ENCODE measurements around the gene SCEL.
A peak's percentile ranks its signal among the peaks of the same experiment; 100 is the strongest.
"Not testable (repeated sequence)": the region's sequence is repeated elsewhere in the genome, so short reads cannot be mapped to it uniquely, and the experiment has no call there.

Gene SCEL

DNA sequence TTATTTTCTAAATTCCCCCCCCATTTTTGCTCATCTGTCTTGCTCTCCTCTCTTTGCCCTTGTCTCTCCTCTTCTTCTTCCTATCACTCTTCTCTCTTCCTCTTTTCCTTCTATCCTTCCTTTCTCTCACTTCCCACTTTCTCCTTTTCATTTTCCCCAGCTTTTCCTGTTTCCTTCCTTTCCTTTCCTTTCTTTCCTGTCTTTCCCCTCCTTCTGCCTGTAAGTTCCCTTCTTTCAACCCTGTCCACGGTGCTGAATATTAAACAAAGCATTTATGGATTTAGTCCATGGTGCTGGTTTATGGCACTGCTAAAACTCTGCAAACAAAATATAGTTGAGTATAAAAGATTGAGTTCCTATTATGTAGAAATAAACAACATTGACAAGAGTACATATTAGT lies 27.6 kb downstream of the SCEL start:
- no peak for DNase-seq

DNA sequence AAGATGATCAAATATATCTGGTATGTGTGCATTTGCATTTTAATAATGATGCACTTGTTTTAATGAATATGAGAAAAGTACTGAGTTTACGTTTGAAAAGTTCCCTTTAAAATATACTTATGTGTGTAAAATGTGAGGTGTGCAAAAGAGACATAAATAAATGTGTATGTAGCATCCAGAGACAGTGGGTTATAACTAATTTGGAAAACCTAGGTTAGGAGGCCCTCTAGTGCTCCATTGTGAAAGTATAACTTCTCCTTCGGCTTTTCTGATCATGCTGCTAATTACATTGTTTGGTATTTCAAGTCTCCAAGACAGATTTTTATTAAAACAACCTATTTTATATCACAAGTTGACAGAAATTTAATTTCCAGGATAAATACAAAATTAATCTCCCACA lies 30.1 kb downstream of the SCEL start:
- peak; percentile 29 for DNase-seq

DNA sequence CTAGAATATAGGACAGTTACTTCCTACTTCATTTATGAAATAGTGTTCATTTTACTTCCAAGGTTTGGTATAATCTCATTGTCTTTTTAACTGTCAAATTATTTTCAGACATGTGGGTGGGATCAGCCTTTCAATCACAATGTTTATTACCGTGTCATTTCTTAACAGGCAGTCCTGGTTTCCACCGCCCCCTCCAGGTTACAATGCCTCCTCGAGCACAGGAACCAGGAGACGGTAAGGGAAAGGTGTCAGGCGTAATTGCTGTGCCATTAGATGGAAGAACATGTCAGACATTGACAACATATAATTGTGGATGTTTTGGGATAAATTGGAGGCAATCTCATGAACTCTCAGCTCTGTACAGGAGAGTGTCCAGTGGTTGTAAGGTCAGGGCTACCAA lies 36.5 kb downstream of the SCEL start:
- no peak for DNase-seq

DNA sequence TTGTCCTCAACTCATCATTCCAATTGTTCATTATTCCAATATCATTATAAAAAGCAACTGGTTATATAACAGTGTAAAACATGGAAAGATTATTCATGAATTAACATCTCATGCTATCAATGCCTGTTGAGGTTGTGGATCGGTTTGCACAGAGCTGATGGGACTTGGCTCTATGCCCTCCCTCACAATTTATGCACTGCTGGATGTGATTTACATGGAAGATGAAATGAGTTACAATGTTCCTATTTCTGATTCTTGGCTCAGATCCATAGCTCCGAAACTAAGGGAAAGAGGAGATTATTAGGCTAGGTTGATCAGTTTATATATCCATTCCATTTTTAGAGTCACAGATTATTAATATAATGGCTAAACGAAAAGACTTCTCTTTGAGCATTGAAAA lies 38.6 kb downstream of the SCEL start:
- no peak for DNase-seq

DNA sequence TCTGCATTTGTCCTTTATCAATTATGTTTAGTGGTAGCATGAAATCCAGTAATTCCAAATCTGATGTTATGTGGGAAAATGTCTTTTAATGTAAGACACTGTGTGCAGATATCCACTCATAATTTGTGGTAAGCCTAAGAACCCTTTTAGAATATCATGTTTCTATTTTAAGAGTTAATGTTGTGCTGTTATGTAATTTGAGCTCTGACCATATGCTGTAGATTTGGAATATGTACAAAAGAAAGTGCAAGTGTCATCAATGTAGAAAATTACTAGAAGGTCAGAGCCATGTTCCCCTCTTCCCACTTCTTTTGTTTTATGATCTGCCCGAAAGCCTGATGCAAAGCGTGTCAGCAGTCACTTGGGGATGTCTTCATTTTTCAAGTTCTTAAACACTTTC lies 44.5 kb downstream of the SCEL start:
- DNase-seq: no peak

DNA sequence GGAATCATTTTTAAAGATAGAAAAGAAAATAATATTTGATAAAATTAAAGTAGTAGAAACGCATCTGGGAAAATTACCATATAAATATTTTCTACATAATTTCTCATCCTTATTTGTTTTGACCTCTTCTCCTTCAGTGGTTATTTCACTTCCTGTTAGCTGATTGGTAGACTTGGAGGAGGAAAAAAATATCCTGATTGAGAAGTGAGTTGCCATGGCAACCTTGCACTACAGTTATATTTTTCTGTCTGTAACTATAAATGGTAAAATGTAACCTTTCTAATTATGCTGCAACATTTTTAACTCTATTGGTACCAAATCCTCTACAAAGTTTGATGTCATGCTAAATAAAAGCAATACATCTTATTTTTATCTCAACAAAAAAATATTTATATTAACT lies 45.2 kb downstream of the SCEL start:
- no peak for DNase-seq

DNA sequence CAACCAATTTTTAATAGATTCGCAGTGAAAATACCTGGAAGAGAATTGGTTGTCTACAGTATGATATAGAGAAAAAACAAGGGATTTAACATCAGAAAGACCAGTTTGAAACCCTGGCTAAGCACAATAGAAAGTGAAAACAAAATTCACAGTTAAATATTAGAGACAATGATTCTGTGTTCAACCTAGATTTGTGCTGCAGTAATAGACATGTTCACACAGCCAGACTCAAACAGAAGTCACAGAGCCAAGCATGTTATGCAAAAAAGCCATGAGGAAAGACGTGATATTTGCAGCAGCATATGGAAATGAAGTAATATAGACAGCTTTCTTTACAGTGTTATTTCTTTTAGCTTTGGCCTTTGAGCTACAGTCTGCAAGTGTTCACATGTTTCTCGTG lies 48.1 kb downstream of the SCEL start:
- no peak for DNase-seq

DNA sequence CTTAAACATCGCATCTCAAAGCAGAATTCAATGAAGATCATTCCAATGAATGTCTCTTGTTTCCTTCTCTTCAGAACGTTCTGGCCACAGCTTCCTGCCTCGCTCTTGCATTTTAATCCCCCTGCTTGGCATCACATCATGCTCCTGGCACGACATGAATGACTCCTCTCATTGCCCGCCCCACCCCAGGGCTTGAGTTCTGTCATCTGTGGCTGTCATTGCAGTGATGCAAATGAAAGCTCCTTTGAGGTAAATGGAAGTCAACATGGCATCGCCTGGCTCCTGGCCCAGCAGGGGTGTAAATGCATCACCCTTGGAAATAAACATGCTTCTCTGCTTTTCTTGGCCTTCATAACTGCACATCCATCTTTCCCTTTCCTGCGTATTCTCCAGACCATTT lies 48.6 kb downstream of the SCEL start:
- DNase-seq: no peak

DNA sequence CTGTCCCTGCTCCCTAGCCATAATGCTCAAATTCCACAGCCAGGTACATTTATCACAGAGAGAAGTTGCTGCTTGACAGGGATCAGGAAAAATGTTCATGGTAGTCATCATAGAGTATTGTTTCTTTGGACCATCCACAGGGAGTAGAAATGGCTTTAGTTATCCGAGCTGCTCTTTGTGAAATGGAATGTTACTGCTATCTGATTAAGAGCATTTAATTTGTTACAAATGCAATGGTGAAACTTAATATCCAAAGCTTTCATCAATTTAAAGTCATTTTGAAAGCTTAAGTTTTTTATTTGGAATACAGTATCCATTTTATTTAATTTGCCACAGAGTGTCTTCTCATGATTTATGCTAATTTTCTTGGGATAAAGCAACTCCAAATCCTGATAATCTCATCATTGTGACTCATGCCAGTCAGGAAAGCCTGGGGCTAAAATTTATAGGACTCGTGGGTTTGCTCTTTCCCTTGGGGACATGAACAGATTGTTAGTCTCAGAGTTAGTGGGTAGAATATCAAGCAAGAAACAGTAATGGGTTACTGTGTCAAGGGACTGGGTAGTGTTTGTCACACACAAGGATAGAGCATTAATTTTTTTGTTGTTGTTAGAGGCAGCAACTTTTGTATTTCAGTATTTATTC lies 59.8 kb downstream of the SCEL start:
- DNase-seq: no peak

DNA sequence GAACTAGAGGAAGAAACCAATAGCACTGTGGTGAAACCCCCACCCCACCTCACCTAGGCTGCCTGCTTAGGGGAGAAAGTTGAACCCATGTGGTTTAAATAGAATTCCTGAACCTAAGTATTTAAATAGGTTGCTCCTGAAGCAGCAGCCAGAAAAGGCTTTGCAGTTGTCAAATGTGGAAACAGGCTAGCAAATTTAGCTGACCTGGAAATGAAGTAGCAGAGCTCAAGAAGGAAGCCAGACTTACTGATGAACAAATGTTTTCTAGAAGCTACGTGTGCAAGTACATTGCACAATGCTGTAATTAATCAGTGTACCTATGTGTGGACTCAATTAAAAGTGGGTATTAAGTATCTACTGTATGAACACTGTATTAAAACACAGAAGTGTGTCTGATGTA lies 61.3 kb downstream of the SCEL start:
- DNase-seq: no peak

DNA sequence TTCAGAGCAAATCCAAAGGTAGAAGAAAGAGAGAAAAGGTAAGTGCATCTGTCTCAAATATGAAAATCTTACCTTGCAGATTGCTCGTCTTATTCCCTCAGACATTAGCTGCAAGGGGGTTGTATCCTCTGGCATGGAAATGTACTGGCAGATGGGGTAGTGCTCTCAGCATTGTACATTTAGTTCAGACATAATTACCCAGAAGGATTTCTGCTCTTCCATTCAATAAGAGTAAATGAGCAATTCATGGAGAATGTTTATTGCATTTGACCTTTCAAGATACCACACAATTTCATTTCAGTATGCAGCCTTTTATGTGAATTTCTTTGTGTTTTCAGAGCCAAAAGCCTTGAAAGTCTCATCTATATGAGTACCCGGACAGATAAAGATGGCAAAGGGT lies 63.8 kb downstream of the SCEL start:
- DNase-seq: no peak

DNA sequence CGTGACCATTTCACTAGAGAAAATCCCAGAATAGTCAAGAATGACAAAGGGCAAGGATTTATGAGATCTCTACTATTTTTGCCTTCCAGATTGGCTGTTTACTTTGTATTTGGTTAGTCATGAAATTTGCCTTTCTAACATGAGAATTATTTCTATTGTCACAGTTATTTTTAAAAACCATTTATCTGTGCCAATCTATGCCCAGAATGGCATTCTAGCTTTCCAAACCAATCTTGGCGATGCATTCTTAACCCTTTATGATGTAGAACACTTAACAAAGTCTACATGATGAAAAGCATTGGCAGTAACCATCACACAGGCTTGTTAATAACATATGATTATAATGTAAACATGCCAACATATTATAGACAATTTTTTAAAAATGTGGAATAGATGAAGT lies 65.2 kb downstream of the SCEL start:
- DNase-seq: no peak

DNA sequence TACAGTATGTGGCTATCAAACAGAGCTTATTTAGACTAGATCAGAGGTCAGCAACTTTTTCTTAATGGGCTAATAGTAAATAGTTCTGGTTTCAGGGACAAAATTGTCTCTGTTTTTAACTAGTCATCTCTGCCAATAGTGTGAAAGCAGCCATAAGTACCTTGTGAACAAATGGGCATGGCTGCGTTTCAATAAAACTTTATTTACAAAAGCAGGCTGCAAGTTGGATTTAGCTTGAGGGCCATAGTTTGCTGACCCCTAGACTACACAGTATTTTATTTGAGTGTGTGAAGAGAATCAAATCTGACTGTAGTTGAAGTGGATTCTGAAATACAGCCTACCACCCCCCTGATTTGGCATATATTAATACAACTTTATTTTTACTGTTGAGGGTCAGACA lies 75.6 kb downstream of the SCEL start:
- no peak for DNase-seq

DNA sequence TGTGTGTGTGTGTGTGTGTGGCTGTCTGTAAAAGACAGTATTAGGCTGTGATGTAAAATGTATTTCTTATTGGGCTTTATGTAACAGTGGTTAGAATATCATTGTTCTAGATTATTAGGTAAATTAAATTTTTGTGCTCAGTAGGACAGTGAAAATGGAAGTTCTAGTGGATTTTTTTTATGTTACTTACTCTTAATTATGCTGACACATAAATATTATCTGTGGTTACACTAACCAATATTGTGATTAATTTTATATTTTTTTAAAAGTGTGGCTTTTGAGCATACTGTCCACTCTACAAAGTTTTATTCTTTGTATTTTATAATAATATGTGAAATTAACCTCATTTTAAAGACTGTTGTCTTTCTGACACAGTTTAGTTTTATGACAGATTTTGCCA lies 80.5 kb downstream of the SCEL start:
- DNase-seq: no peak

DNA sequence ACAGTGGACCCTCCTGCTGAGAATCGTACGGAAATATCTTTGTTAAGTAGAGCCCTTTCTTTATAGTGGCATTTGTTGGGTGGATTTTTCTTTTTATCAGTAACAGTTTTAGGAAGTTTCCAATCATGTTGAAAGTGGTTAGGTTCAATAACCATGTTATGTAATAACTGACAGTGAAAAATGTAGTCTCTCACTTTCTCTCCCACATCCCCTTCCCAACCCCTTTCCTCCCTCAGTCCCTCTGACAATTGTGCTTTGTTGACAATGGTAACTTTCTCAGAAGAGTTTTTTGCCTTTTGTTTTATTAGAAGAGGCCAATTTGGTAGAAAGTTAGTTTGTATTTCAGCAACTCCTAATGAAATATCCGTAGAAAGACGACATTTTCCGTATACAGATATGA lies 84.1 kb downstream of the SCEL start:
- DNase-seq: no peak

DNA sequence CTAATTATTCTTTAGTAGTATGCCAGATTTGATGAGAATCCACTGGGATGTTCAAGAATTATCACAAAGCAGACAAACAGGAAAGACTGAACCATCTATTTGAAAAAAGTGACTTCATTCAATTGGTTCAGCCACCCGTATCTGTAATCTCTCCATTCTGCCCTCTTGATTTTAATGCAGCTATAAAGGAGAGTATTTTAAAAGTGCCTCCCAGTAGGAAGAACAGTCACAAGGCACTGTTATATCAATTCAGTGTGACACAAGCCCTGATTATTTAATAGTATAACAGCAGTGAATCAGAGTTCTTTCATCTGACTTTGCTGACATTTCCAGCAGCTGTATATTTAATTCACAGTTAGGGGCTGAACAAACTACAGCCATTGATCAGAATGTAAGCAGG lies 84.6 kb downstream of the SCEL start:
- no peak for DNase-seq

DNA sequence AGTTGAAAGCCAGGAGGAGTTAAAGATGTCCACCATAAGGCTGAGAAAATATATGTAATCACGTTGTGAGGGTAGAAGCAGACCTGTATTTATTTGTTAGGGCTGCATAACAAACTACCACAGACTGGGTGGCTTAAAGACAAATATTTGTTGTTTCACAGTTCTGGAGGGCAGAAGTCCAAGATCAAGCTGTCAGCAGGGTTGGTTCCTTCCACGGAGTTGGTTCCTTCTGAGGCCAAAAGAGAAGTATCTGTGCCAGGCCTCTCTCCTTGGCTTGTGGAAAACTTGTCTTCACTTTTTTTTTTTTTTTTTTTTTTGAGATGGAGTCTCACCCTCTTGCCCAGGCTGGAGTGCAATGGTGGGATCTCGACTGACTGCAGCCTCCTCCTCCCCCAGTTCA lies 88.3 kb downstream of the SCEL start:
- no peak for DNase-seq

DNA sequence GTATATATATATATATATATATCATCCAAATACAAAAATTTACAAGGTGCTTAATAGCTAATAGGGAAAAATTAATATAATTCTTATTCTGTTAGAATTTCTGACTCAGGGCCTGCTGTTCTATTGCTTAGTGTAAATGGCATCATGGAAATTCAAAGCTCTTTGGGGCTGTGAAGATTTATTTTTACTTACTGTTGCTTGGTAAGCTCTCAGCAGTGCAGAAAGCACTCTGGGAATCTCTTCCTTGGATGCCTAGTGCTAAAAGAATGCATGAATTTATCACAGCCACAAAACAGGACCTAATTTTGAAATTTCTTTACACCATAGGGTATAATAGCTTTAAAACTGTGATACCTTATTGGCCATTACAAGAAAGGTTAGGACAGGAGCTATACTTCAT lies 92.7 kb downstream of the SCEL start:
- DNase-seq: no peak

DNA sequence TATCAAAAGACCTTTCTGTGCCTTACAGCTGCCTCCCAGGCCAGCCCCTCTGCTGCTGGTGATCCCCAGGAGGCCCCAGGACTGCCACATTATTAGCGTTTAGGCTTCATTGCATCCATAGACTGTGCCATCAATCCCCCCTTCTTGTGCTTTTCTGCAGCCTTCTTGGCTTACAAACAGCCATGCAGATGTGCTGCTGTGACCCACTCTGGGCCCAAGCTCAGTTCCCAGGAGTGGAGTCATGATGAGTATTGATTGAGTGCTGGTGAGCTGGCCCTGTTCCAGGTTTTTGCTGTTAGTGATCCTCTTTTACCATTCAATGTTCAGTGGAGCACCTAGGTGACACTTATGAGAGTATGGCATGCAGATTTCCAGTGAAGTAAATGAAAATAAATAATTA lies 102.1 kb downstream of the SCEL start:
- DNase-seq: peak; percentile 75

DNA sequence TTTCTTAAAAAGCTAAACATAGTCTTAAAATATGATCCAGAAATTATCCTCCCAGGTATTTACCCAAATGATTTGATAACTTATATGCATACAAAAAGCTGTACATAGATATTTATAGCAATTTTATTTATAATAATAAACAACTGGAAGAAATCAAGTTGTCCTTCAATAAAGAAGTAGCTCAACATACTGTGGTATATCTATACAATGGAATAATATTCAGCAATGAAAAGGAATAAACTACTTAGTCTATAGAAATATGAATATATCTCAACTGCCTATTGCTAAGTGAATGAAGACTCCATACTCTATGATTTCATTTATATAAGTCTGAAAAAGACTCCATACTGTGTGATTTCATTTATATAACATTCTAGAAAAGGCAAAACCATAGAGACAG lies 114.9 kb downstream of the SCEL start:
- no peak for DNase-seq

DNA sequence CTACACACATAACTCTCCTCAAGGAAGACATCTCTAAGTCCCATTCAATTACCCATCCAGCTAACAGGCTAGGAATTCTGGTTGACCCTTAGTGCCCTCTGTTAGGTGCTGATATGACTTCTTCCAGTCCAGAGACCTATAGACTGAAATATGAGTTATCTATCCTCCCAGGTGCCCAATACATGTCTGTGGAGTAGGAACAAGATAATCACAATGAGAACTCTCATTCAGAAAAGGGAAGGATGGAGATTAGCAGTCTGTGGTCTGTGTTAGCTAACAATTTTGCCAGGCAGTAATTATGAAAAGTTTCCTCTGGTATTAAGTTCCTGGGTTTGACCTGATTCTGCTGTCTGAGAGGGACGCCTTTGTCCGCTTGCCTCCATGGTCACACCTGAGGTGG lies 117.8 kb downstream of the SCEL start:
- DNase-seq: no peak

DNA sequence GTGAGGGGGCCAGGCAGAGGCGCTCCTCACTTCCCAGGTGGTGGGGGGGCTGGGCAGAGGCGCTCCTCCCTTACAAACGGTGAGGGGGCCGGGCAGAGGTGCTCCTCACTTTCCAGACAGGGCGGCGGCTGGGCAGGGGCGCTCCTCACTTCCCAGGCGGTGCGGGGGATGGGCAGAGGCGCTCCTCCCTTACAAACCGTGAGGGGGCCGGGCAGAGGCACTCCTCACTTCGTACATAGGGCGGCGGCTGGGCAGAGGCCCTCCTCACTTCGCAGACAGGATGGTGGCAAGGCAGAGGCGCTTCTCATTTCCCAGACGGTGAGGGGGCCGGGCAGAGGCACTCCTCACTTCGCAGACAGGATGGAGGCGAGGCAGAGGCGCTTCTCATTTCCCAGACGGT lies 124.5 kb downstream of the SCEL start:
- not testable (repeated sequence) for DNase-seq

DNA sequence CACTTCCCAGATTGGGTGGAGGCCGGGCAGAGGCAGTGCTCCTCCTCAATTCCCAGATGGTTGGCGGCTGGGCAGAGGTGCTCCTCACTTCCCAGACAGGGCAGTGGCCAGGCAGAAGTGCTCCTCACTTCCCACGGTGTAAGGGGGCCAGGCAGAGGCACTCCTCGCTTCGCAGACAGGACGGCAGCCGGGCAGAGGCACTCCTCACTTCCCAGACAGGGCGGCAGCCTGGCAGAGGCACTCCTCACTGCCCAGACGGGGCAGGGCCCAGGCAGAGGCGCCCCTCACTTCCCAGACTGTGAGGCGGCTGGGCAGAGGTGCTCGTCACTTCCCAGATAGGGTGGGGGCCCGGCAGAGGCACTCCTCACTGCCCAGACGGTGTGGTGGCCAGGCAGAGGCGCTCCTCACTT lies 125.3 kb downstream of the SCEL start:
- DNase-seq: no peak

DNA sequence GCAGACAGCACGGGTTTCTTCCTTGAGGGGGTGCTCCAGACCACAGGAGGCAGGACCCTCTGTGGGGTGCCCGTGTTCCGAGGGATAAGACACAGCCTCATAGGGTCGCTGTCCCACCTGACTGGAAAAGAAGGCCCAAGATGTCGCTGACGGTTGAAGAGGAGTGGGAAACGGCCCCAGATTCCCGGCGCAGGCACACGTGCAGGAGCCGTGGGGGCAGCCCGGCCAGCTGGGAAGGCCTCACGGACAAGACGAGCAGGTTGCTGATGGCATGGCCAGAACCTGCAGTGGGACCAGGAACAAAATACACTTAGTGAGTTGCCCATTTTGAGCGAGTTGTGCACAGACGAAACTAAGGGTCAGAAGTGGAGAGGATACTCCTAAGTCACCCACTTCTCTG lies 126.8 kb downstream of the SCEL start:
- not testable (repeated sequence) for DNase-seq

DNA sequence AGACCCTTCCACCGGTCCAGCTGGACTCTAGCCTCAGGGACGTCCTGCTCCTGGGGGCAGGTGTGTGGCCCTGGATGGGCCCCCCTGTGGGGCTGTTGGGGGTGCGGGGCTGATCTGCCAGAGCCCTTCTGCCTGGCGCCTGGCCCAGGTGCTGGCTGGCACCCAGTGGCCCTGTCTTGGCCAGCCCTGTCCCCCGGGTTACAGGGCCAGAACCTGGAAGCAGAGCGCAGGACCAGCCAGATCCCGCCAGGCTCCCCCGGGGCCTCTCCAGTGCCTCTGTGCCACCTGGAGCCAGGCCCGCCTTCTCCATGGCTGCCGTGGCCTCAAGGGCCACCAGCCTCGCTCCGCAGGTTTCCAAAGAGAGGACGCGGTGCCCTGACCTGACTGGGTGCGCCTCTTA lies 127.3 kb downstream of the SCEL start:
- not testable (repeated sequence) for DNase-seq

DNA sequence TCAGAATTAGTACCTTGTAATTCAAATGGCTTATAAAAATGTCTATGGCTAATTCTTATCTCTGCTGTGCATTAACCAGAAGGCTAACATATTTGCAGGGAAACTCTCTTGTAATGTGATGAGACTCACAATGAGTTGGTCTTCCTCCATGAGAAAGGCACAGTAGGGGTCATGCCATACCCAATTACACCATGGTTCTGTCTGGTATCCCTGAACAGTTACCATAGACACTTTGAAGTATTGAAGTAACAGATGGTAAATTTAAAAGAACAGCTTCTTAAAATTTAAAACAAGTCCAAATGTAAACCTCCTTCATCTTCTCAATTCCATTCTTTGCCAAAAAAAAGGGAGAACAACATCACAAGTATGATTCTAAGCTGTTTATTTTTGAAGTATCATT lies 139.3 kb downstream of the SCEL start:
- no peak for DNase-seq

Data from COR-L47 (cell line).